Measurements from ENCODE around the gene ACAT1.
A peak's percentile ranks its signal among the peaks of the same experiment; 100 is the strongest.

The ACAT1 gene

GRCh38 chr11:108135845-108136544 lies 14.6 kb downstream of the ACAT1 start:
- TF ChIP-seq EZH2phosphoT487 (IDR thresholded peaks at IDR 0.05; ENCODE audit: low read depth), result no peak
- peak; percentile 44 for TF ChIP-seq CTCF (IDR thresholded peaks at IDR 0.05; ENCODE audit: low read depth, low read length)
- Histone ChIP-seq H3K4me3 (ENCODE audit: low read length) (no peak overlapping the region), H4K20me1 (ENCODE audit: insufficient read depth, low read length) (no peaks in the 10 kb centered on the region), H3K27me3 (ENCODE audit: low read depth, low read length) (no peaks in the 10 kb centered on the region), H3K4me2 (ENCODE audit: low read length) (no peak overlapping the region), H3K27ac (ENCODE audit: low read length) (no peak overlapping the region), H3K9ac (ENCODE audit: low read length) (no peak overlapping the region), H3K4me1 (ENCODE audit: low read length) (peaks cover 7% of the 10 kb centered on the region; the same call in 1 of the 2 replicates), H2AFZ (ENCODE audit: low read depth, low read length) (no peak overlapping the region), H3K9me3 (ENCODE audit: insufficient read depth, low read length) (no peaks in the 10 kb centered on the region), H3K36me3 (replicated peaks; ENCODE audit: low read depth, low read length) (peaks cover 7% of the 10 kb centered on the region), H3K79me2 (ENCODE audit: low read length) (no peaks in the 10 kb centered on the region)

- Histone ChIP-seq H3K79me2 (ENCODE audit: low read length) (no peaks in the 10 kb centered on the region), H3K27me3 (ENCODE audit: low read depth, low read length) (no peaks in the 10 kb centered on the region), H3K9me3 (ENCODE audit: insufficient read depth, low read length) (no peaks in the 10 kb centered on the region), H3K9ac (ENCODE audit: low read length) (no peak overlapping the region), H3K36me3 (replicated peaks; ENCODE audit: low read depth, low read length) (peaks cover 12% of the 10 kb centered on the region), H4K20me1 (ENCODE audit: insufficient read depth, low read length) (no peaks in the 10 kb centered on the region), H3K4me3 (ENCODE audit: low read length) (no peak overlapping the region), H3K4me2 (ENCODE audit: low read length) (no peak overlapping the region), H3K27ac (ENCODE audit: low read length) (no peak overlapping the region), H2AFZ (ENCODE audit: low read depth, low read length) (no peak overlapping the region), H3K4me1 (ENCODE audit: low read length) (peaks cover 7% of the 10 kb centered on the region; the same call in 1 of the 2 replicates)
- TF ChIP-seq EZH2phosphoT487 (IDR thresholded peaks at IDR 0.05; ENCODE audit: low read depth), result no peak
- TF ChIP-seq CTCF (IDR thresholded peaks at IDR 0.05; ENCODE audit: low read depth, low read length), result no peak
Observed at GRCh38 chr11:108137212-108137611, 15.8 kb downstream of the ACAT1 start.

- Histone ChIP-seq H3K9me3 (ENCODE audit: insufficient read depth, low read length) (no peaks in the 10 kb centered on the region), H3K9ac (ENCODE audit: low read length) (no peak overlapping the region), H3K27me3 (ENCODE audit: low read depth, low read length) (no peaks in the 10 kb centered on the region), H3K4me2 (ENCODE audit: low read length) (no peak overlapping the region), H3K79me2 (ENCODE audit: low read length) (no peaks in the 10 kb centered on the region), H3K4me1 (ENCODE audit: low read length) (no peaks in the 10 kb centered on the region), H4K20me1 (ENCODE audit: insufficient read depth, low read length) (no peaks in the 10 kb centered on the region), H3K36me3 (replicated peaks; ENCODE audit: low read depth, low read length) (peaks cover 21% of the 10 kb centered on the region), H3K27ac (ENCODE audit: low read length) (no peak overlapping the region), H2AFZ (ENCODE audit: low read depth, low read length) (no peak overlapping the region), H3K4me3 (ENCODE audit: low read length) (no peak overlapping the region)
- TF ChIP-seq EZH2phosphoT487 (IDR thresholded peaks at IDR 0.05; ENCODE audit: low read depth) (no peak), CTCF (IDR thresholded peaks at IDR 0.05; ENCODE audit: low read depth, low read length) (no peak)
Observed at GRCh38 chr11:108142304-108142703, 20.9 kb downstream of the ACAT1 start.

GRCh38 chr11:108144615-108145014 lies 23.2 kb downstream of the ACAT1 start:
- Histone ChIP-seq H2AFZ (ENCODE audit: low read depth, low read length) (no peak overlapping the region), H3K4me2 (ENCODE audit: low read length) (no peak overlapping the region), H3K27me3 (ENCODE audit: low read depth, low read length) (no peaks in the 10 kb centered on the region), H3K4me1 (ENCODE audit: low read length) (no peaks in the 10 kb centered on the region), H3K36me3 (replicated peaks; ENCODE audit: low read depth, low read length) (peaks cover 30% of the 10 kb centered on the region), H3K9me3 (ENCODE audit: insufficient read depth, low read length) (no peaks in the 10 kb centered on the region), H3K4me3 (ENCODE audit: low read length) (no peak overlapping the region), H3K79me2 (ENCODE audit: low read length) (no peaks in the 10 kb centered on the region), H3K9ac (ENCODE audit: low read length) (no peak overlapping the region), H4K20me1 (ENCODE audit: insufficient read depth, low read length) (no peaks in the 10 kb centered on the region), H3K27ac (ENCODE audit: low read length) (no peak overlapping the region)
- no peak for TF ChIP-seq CTCF (IDR thresholded peaks at IDR 0.05; ENCODE audit: low read depth, low read length)
- TF ChIP-seq EZH2phosphoT487 (IDR thresholded peaks at IDR 0.05; ENCODE audit: low read depth), result no peak

Measured in OCI-LY3 (cell line).